ENCODE data around the gene SNTN.

SNTN gene

DNA sequence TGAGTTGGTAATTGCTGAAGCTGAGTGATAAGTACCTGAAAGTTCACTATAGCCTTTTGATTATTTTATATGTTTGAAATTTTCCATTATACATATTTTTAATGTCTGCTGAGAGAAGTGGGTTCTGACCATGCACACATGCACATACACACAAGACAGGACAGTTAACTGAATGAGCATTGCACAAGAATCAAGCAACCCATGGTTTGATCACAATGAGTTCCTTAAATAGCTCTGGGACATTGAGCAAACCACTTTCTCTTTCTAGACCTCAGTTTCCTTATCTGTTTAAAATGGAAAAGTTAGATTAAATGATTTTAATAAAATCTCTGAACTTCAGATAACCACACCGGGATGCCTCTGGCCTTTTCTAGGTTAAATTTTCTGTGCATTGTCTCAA lies 26.7 kb downstream of the SNTN start:
- DNase-seq: no peak

GRCh38 chr3:63684081-63684480 lies 31.6 kb downstream of the SNTN start:
- no peak for DNase-seq

DNA sequence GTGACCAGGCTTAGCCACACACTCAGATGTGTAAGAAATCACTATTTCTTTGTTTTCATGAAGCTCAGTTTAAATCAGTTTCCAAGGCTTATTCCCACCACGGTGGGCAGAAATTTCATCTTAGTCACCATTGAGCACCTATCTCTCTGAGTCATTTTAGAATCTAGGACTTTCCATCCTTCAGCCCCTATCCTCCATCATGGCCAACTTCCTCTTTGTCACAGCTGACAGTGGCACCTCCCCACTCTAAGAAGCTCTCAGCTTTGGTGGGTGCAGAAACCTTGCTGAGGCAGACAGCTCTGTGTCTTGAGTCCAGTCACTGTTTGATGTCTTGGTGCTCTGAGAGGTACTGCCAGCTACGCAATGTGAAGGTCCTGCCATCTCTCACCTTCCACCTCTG lies 32.9 kb downstream of the SNTN start:
- no peak for DNase-seq

DNA sequence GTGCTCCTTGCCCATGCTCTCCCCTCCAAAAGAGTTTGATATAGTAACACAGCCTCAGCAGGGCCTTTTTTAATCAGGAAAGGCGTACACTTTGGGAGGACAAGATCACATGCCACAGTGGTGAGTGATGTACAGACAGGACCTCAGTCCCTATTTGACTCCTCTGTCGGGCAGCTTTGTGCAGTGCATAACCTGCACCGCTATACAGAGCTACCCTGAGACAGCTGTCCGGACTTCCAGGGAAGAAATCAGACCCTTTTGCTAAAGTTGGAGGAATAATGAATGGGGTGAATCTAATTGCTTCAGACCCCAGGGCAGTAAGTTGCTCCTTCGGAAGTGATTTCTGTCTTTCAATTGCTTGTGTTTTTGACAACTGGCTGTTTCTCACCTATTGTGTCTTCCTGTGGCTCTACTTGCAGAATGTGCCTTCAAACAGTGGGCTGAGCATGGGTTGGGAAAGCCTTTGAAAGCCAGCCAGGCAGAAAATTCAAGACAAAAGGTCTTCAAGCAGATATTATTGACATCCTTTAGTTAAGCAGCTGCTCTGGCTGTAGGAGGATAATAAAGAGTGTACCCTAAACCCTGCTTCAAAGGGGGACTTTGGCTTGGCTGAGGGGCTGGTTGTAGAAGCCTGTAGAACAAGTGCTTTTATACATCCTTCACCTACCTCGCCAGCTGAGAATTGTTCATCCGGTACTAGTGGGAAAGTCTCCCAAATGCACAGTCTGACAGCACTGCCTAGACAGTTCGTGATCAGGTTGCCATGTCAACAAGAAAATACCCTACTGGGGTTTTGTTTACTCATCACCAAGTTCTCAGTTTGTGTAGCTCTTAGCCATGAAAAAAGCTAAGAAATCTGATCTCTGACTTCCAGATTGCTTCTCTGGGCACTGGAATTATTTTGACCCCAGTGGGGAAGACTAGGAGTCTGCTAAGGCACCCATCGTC lies 35.1 kb downstream of the SNTN start:
- DNase-seq: no peak

DNA sequence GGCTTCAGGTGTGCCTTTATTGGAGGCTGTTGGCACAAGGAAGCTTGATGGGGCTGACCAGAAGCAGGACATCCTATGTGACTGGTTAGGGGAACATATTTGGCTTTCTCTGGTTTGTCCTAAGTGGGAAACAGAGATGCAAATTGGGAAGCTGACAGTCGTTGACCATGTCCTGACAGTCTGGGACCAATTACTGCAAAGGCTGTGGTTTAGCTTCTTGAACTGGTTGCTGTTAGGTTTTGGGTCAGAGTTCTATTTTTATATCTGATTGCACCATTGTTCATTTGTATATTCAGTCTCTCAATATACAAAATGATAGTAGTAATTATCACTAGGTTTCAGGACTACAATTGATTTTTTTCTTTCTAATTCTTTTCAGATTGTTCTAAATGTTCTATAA lies 36.8 kb downstream of the SNTN start:
- DNase-seq: no peak

DNA sequence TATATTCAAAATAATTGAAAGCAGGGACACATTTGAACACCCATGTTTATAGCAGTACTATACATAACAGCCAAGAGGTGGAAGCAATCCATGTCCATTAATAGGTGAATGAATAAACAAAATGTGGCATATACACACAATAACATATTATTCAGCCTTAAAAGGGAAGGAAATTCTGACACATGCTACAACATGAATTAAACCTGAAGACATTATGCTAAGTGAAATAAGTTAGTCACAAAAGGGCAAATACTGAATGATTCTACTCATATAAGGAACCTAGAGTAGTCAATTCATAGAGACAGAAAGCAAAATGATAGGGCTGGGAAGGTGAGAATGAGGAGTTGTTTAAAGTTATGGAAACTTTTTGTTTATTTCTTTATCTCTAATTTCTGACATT lies 40.9 kb downstream of the SNTN start:
- DNase-seq: no peak

- no peak for DNase-seq
Measured at GRCh38 chr3:63705092-63705645, 52.7 kb downstream of the SNTN start.

GRCh38 chr3:63706321-63707085 lies 54.0 kb downstream of the SNTN start:
- no peak for DNase-seq

- no peak for DNase-seq
Measured at GRCh38 chr3:63707731-63708130, 55.3 kb downstream of the SNTN start.

- DNase-seq: no peak
Measured at GRCh38 chr3:63709576-63709975, 57.1 kb downstream of the SNTN start.
